Measurements from ENCODE around the gene PEDS1.

Gene PEDS1

GRCh38 chr20:50194422-50194830 lies 40.9 kb upstream of the PEDS1 start:
- no peak overlapping the region; the same call in 1 of the 2 replicates for H3K9ac ChIP-seq
- no peak overlapping the region for H3K27ac ChIP-seq

GRCh38 chr20:50193836-50194421 lies 40.4 kb upstream of the PEDS1 start:
- Histone ChIP-seq H3K4me1 (ENCODE audit: low read depth, poor library complexity, severe bottlenecking) (peaks cover 16% of the 10 kb centered on the region), H4K20me1 (ENCODE audit: insufficient read depth) (0 out of 2 replicates have a peak, but pooled peaks cover 4% of the 10 kb centered on the region), H2AFZ (ENCODE audit: low read depth) (no peak overlapping the region), H3K27me3 (ENCODE audit: insufficient read depth, low read depth) (no peaks in the 10 kb centered on the region), H3K9ac (peak overlapping the region; percentile 96; the same call in 1 of the 2 replicates), H3K4me2 (peak overlapping the region; percentile 95), H3K79me2 (ENCODE audit: insufficient read depth, low read depth) (peaks cover 23% of the 10 kb centered on the region), H3K4me3 (IDR thresholded peaks at IDR 0.05; ENCODE audit: insufficient read depth, low read depth, low read length) (no peak overlapping the region), H3K27ac (no peak overlapping the region), H3K36me3 (ENCODE audit: insufficient read depth) (no peaks in the 10 kb centered on the region)
- TF ChIP-seq CTCF (conservative IDR thresholded peaks at IDR 0.05; ENCODE audit: low read depth, low read length) = no peak

More at GRCh38 chr20:50194422-50194830, 40.9 kb upstream of the PEDS1 start:
- no peaks in the 10 kb centered on the region for H3K36me3 ChIP-seq (ENCODE audit: insufficient read depth)
- no peak overlapping the region for H2AFZ ChIP-seq (ENCODE audit: low read depth)
- H3K79me2 ChIP-seq (ENCODE audit: insufficient read depth, low read depth) = peaks cover 23% of the 10 kb centered on the region
- peak overlapping the region; percentile 95 for H3K4me2 ChIP-seq
- H4K20me1 ChIP-seq (ENCODE audit: insufficient read depth) = 0 out of 2 replicates have a peak, but pooled peaks cover 4% of the 10 kb centered on the region
- TF ChIP-seq CTCF (conservative IDR thresholded peaks at IDR 0.05; ENCODE audit: low read depth, low read length) = no peak
- H3K4me1 ChIP-seq (ENCODE audit: low read depth, poor library complexity, severe bottlenecking) = peaks cover 16% of the 10 kb centered on the region
- no peak overlapping the region for H3K4me3 ChIP-seq (IDR thresholded peaks at IDR 0.05; ENCODE audit: insufficient read depth, low read depth, low read length)
- H3K27me3 ChIP-seq (ENCODE audit: insufficient read depth, low read depth) = no peaks in the 10 kb centered on the region

- Histone ChIP-seq H4K20me1 (ENCODE audit: insufficient read depth) (0 out of 2 replicates have a peak, but pooled peaks cover 4% of the 10 kb centered on the region), H3K79me2 (ENCODE audit: insufficient read depth, low read depth) (peaks cover 23% of the 10 kb centered on the region), H3K4me3 (IDR thresholded peaks at IDR 0.05; ENCODE audit: insufficient read depth, low read depth, low read length) (no peak overlapping the region), H3K36me3 (ENCODE audit: insufficient read depth) (no peaks in the 10 kb centered on the region), H3K4me1 (ENCODE audit: low read depth, poor library complexity, severe bottlenecking) (peaks cover 16% of the 10 kb centered on the region), H3K4me2 (peak overlapping the region; percentile 95), H3K27me3 (ENCODE audit: insufficient read depth, low read depth) (no peaks in the 10 kb centered on the region; the same call in 1 of the 2 replicates), H2AFZ (ENCODE audit: low read depth) (no peak overlapping the region), H3K27ac (peak overlapping the region; percentile 95; the same call in 1 of the 2 replicates), H3K9ac (peak overlapping the region; percentile 96)
- TF ChIP-seq CTCF (conservative IDR thresholded peaks at IDR 0.05; ENCODE audit: low read depth, low read length) = no peak
Observed at GRCh38 chr20:50193199-50193835, 39.8 kb upstream of the PEDS1 start.

GRCh38 chr20:50192364-50193198 lies 39.1 kb upstream of the PEDS1 start:
- Histone ChIP-seq H3K4me3 (IDR thresholded peaks at IDR 0.05; ENCODE audit: insufficient read depth, low read depth, low read length) (no peak overlapping the region), H2AFZ (ENCODE audit: low read depth) (peak overlapping the region; percentile 88)
- TF ChIP-seq CTCF (conservative IDR thresholded peaks at IDR 0.05; ENCODE audit: low read depth, low read length) = no peak

More at GRCh38 chr20:50192364-50193198, 39.1 kb upstream of the PEDS1 start:
- no peaks in the 10 kb centered on the region; the same call in 1 of the 2 replicates for H3K27me3 ChIP-seq (ENCODE audit: insufficient read depth, low read depth)
- H3K9ac ChIP-seq = peak overlapping the region; percentile 96
- peak overlapping the region; percentile 95 for H3K27ac ChIP-seq
- peaks cover 23% of the 10 kb centered on the region for H3K79me2 ChIP-seq (ENCODE audit: insufficient read depth, low read depth)
- H3K36me3 ChIP-seq (ENCODE audit: insufficient read depth) = no peaks in the 10 kb centered on the region
- H4K20me1 ChIP-seq (ENCODE audit: insufficient read depth) = 0 out of 2 replicates have a peak, but pooled peaks cover 4% of the 10 kb centered on the region
- peaks cover 16% of the 10 kb centered on the region for H3K4me1 ChIP-seq (ENCODE audit: low read depth, poor library complexity, severe bottlenecking)
- peak overlapping the region; percentile 95 for H3K4me2 ChIP-seq
